Coronary artery (tissue), 2 donors: ENCODE results near the gene NUDT14.

ENCODE experiments used
- DNase-seq: peaks from one replicate; pipeline ENCODE4 v3.0.0-alpha.2; 2017; ENCODE audit warnings: low spot score
- H3K27ac ChIP-seq, 2 donors: fragments of 200-600 bp; sonication (generic); one replicate each; pipeline ENCODE4 v1.5.1; 2016 to 2019
- H3K4me3 ChIP-seq: fragments of 200-600 bp; sonication (generic); 2 replicates; pipeline ENCODE4 v1.5.1; 2016; ENCODE audit warnings: mild to moderate bottlenecking, moderate library complexity
- CTCF ChIP-seq: fragments of 200-600 bp; sonication (generic); IDR thresholded peaks from one replicate; pipeline ENCODE4 v1.5.1; 2019; ENCODE audit warnings: antibody characterized with exemption

NUDT14 gene

GRCh38 chr14:105193916-105194782 lies 13.0 kb upstream of the NUDT14 start:
- no peak for DNase-seq
- Histone ChIP-seq H3K4me3 (no peak overlapping the region), H3K27ac (no peak overlapping the region)
- TF ChIP-seq CTCF, result no peak

- DNase-seq, result no peak
- no peak overlapping the region for H3K4me3 ChIP-seq
- H3K27ac ChIP-seq, result peak overlapping the region in 1 of 2 donors; percentile 13
- TF ChIP-seq CTCF, result no peak
These were observed 12.0 kb upstream of the NUDT14 start for GRCh38 chr14:105192866-105193731.

GRCh38 chr14:105187935-105188524 lies 6.9 kb upstream of the NUDT14 start:
- Histone ChIP-seq H3K4me3 (no peak overlapping the region), H3K27ac (no peak overlapping the region)
- DNase-seq, result no peak
- no peak for TF ChIP-seq CTCF

GRCh38 chr14:105187116-105187515 lies 6.0 kb upstream of the NUDT14 start:
- no peak overlapping the region for H3K27ac ChIP-seq

GRCh38 chr14:105185973-105186372 lies 4.9 kb upstream of the NUDT14 start:
- no peak overlapping the region for H3K4me3 ChIP-seq
- no peak for TF ChIP-seq CTCF
- DNase-seq, result no peak

More at GRCh38 chr14:105187116-105187515, 6.0 kb upstream of the NUDT14 start:
- TF ChIP-seq CTCF, result no peak
- no peak for DNase-seq
- H3K4me3 ChIP-seq, result no peak overlapping the region

GRCh38 chr14:105185001-105185400 lies 3.9 kb upstream of the NUDT14 start:
- H3K27ac ChIP-seq, result no peak overlapping the region
- H3K4me3 ChIP-seq, result no peak overlapping the region
- TF ChIP-seq CTCF, result no peak
- DNase-seq, result no peak

More at GRCh38 chr14:105185973-105186372, 4.9 kb upstream of the NUDT14 start:
- H3K27ac ChIP-seq, result no peak overlapping the region
